Sigmoid colon (tissue), 4 donors: Measurements from ENCODE around the gene SMAD3.

ENCODE experiments used
- CTCF ChIP-seq, 4 experiments: fragments of 450-650 bp in 3 of 4; fragments of 200-600 bp in 1 of 4; IDR thresholded peaks; one replicate each; pipeline ENCODE4 v1.5.1; 2016 to 2019; ENCODE audit warnings: antibody characterized with exemption in 4 of 4, mild to moderate bottlenecking in 3 of 4, moderate library complexity in 2 of 4
- EP300 ChIP-seq, 4 donors: sonication (generic); formaldehyde crosslinking; IDR thresholded peaks; one replicate each; pipeline ENCODE4 v1.6.1; 2017; ENCODE audit warnings: antibody characterized with exemption in 4 of 4
- POLR2A ChIP-seq, 2 donors: fragments of 450-650 bp; IDR thresholded peaks; one replicate each; pipeline ENCODE4 v1.6.1; 2016; ENCODE audit warnings: antibody characterized with exemption in 2 of 2, mild to moderate bottlenecking in 2 of 2, moderate library complexity in 2 of 2
- POLR2AphosphoS5 ChIP-seq, 4 donors: sonication (generic); formaldehyde crosslinking; IDR thresholded peaks; one replicate each; pipeline ENCODE4 v1.6.1; 2017; ENCODE audit warnings: antibody characterized with exemption in 4 of 4

GRCh38 chr15:67173005-67173404, 107.6 kb downstream of the SMAD3 start:
- TF ChIP-seq CTCF (IDR thresholded peaks at IDR 0.05) (no peak), POLR2A (IDR thresholded peaks at IDR 0.05) (no peak), POLR2AphosphoS5 (IDR thresholded peaks at IDR 0.05) (no peak), EP300 (IDR thresholded peaks at IDR 0.05) (no peak)
